ENCODE data around the gene EEF1A2.

EEF1A2 gene

DNA sequence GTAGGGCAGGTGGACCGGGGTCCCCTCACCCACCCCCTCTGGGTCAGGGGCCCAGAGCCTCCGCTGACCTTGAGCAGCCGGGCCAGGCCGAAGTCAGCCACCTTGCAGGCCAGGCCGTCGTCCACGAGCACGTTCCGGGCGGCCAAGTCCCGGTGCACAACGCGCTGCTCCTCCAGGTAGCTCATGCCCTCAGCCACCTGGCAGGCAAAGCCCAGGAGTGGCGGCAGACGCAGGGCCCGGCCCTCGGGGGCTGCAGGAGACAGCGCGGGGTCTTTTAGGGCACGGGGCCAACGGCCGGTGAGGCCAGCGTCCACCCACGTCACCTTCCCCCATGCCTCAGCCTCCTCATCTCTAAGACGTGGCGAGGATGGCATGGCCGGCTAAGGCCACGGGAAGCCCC is 42.5 kb upstream of the EEF1A2 start:
- H3K4me3 ChIP-seq (ENCODE audit: low read depth, low read length), result no peak overlapping the region; the same call in 1 of the 2 replicates
- DNase-seq (ENCODE audit: low read depth), result no peak
- TF ChIP-seq, protein P1, sequence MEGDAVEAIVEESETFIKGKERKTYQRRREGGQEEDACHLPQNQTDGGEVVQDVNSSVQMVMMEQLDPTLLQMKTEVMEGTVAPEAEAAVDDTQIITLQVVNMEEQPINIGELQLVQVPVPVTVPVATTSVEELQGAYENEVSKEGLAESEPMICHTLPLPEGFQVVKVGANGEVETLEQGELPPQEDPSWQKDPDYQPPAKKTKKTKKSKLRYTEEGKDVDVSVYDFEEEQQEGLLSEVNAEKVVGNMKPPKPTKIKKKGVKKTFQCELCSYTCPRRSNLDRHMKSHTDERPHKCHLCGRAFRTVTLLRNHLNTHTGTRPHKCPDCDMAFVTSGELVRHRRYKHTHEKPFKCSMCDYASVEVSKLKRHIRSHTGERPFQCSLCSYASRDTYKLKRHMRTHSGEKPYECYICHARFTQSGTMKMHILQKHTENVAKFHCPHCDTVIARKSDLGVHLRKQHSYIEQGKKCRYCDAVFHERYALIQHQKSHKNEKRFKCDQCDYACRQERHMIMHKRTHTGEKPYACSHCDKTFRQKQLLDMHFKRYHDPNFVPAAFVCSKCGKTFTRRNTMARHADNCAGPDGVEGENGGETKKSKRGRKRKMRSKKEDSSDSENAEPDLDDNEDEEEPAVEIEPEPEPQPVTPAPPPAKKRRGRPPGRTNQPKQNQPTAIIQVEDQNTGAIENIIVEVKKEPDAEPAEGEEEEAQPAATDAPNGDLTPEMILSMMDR (IDR thresholded peaks at IDR 0.05; ENCODE audit: insufficient read depth, low read depth, low read length, missing control alignments), result no peak

DNA sequence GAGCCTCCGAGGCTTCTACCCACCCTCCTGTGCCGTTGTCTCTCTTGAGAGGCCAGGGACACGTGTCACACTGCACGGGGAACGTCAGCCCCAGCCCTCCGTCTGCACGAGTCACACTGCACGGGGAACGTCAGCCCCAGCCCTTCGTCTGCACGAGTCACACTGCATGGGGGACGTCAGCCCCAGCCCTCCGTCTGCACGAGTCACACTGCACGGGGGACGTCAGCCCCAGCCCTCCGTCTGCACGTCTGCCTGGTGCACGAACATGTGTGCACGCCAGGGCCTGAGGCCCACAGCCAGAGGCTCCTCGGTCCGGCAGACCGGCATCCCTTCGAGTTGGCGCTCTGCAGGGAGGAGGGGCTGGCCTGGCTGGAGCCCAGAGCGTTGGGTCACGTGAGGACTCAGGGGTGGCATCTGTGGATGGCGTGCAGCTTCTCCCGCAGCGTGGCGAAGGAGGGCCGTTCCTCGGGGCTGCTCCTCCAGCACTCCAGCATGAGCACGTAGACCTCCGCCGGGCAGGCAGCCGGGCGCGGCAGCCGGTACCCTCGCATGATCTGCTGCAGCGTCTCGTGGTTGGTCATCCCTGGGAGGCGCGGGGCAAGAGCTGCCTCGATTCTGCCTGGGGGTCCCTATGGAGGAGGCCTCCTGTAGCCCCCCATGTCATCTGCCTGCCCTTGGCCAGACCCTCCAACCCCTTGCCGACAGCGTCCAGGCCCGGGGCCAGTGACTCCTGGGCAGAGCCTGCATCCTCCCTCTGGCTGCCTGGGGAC is 41.7 kb upstream of the EEF1A2 start:
- TF ChIP-seq, protein P1 (IDR thresholded peaks at IDR 0.05; ENCODE audit: insufficient read depth, low read depth, low read length, missing control alignments), result no peak
- H3K4me3 ChIP-seq (ENCODE audit: low read depth, low read length), result no peak overlapping the region
- DNase-seq (ENCODE audit: low read depth), result no peak

DNA sequence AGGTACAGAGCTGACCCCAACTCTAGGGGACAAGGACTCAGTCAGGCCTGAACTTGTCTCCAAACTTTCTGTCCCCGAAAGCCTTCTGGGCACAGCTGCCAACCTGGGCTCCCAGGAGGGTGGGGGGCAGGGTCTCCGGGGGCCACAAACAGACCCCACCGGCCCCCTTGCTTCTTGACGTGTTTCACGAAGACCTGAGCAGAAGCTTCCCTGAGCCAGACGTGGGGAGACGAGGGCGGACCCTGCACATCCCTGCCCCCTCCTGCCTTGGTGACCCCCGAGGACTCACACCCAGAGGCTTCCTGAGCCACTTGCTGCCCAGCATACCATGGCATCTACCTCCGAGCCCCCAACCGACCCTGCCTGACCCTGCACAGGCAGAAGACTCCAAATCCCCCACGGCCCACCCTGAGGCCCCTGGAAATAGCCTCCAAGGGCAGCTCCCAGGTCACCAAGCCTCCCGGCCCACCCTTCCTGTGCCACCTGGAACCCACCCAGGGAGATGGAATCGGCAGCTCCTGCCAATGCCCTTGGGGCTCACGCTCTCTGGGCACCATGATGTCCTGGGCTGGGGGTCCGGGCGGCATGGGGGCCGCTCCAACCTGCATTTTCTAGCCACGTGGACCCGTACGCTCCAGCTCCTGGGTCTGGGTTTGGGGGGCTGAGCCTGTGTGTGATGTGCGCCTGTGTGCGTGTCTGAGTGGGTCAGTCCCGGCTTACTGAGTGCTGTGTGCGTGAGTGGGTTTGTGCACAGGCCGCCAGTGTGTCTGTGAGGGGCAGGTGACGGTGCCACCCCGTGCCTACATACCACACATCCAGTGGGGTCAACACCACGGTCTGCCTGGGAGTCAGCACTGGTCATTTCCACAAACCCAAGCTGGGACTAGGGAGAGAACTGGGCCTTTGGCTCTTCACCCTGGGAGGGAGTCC is 40.8 kb upstream of the EEF1A2 start:
- DNase-seq (ENCODE audit: low read depth), result no peak
- H3K4me3 ChIP-seq (ENCODE audit: low read depth, low read length), result no peak overlapping the region
- TF ChIP-seq, protein P1 (IDR thresholded peaks at IDR 0.05; ENCODE audit: insufficient read depth, low read depth, low read length, missing control alignments), result no peak

- no peak for DNase-seq (ENCODE audit: low read depth)
- TF ChIP-seq, protein P1 (IDR thresholded peaks at IDR 0.05; ENCODE audit: insufficient read depth, low read depth, low read length, missing control alignments), result no peak
- no peak overlapping the region for H3K4me3 ChIP-seq (ENCODE audit: low read depth, low read length)
Measured at GRCh38 chr20:63539092-63539430, 40.2 kb upstream of the EEF1A2 start.

GRCh38 chr20:63538204-63539091 is 39.6 kb upstream of the EEF1A2 start:
- DNase-seq (ENCODE audit: low read depth), result peak; percentile 63
- TF ChIP-seq, protein P1 (IDR thresholded peaks at IDR 0.05; ENCODE audit: insufficient read depth, low read depth, low read length, missing control alignments), result no peak
- peak overlapping the region; percentile 21 for H3K4me3 ChIP-seq (ENCODE audit: low read depth, low read length)

DNA sequence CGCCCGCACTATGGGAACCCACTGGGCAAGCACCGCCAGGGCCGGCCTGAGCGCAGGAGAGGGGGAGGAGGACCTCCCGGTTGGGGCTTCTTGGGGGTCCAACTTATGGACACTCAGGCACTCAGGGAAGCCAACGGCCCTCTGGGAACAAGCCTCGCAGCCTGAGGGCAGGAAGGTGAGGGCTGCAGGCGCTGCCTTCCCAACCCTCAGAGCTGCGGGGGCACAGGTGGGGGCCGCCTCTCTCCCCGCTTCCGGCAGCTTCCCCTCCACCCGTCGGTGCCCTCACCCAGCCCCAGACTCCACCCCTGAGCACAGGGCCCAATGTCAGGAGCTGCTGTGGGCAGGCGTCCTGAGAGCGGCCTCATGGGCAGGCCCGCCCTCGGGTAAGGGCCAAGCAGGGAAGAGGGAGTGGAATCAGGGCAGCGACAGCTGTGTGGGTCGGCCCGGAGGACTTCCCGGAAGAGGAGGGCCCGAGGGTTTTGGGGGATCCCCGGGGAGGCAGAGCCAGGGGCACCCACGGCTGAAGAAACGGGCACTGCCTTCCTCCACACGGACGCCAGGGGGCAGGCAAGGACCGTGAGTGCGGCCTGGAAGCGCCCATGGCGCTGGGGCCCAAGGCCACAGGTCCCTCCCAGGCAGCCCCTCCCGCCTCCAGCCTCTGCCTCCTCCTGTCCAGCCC is 38.8 kb upstream of the EEF1A2 start:
- TF ChIP-seq, protein P1 (IDR thresholded peaks at IDR 0.05; ENCODE audit: insufficient read depth, low read depth, low read length, missing control alignments), result peak; percentile 97
- peak; percentile 99 for DNase-seq (ENCODE audit: low read depth)
- peak overlapping the region; percentile 59 for H3K4me3 ChIP-seq (ENCODE audit: low read depth, low read length)
